VCaP (cell line): Measurements from ENCODE around the gene RBM47.

Source experiments
- H3K27ac ChIP-seq: fragments of 450-650 bp; 2 replicates; pipeline ENCODE4 v1.5.1; 2017
- CTCF ChIP-seq: fragments of 450-650 bp; conservative IDR thresholded peaks from 2 replicates; pipeline ENCODE4 v1.5.1; 2017; ENCODE audit warnings: mild to moderate bottlenecking, moderate library complexity

Gene RBM47

GRCh38 chr4:40514497-40514951 is 115.1 kb downstream of the RBM47 start:
- H3K27ac ChIP-seq, result peak overlapping the region; percentile 96
- no peak for TF ChIP-seq CTCF

DNA sequence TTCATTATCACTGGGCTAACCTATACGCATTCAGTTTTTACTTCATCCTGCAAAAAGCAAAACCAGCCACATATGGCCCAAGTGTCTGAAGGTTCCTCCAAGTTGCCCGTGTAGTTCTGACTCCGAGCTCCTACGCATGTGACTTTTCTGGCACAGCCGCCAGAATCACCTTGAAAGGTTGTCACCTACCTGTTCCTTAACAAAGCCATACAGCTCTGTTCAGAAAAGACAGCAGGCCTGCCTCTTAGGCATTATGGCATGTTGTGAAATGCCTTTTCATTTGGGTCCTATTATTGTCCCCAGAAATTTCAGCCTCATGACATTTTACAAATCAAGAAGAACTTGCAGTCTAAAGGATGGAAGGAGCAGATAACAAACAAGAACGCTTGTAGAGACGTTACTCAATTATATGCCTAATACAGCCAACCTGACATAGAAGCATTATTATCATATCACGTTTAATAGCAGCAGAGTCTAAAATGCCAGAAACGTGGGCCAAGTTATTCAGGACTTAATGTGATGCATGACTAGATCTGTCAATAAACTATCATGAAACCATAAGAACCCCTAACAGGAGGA is 118.5 kb downstream of the RBM47 start:
- peak overlapping the region; percentile 96 for H3K27ac ChIP-seq
- no peak for TF ChIP-seq CTCF

DNA sequence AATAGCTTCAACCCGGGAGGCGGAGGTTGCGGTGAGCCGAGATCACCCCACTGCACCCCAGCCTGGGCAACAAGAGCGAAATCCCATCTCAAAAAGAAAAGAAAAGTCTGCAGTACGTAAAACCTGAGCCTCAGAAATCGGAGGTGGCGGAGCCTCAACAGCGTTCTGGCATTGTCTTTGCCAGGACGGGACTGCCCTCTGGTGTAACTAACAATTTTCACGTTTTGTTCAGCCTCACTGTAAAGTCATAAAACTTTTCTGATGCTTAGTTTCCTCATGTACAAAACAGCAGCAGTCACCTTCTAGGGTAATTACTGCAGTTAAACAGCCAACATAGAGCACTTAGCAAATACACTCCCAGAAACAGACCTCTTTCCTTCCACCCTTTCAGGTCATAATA is 121.7 kb downstream of the RBM47 start:
- peak; percentile 54 for TF ChIP-seq CTCF
- H3K27ac ChIP-seq, result peak overlapping the region; percentile 96

- TF ChIP-seq CTCF, result no peak
- peak overlapping the region; percentile 96; the same call in 1 of the 2 replicates for H3K27ac ChIP-seq
These were observed 123.2 kb downstream of the RBM47 start for GRCh38 chr4:40506492-40506891.

DNA sequence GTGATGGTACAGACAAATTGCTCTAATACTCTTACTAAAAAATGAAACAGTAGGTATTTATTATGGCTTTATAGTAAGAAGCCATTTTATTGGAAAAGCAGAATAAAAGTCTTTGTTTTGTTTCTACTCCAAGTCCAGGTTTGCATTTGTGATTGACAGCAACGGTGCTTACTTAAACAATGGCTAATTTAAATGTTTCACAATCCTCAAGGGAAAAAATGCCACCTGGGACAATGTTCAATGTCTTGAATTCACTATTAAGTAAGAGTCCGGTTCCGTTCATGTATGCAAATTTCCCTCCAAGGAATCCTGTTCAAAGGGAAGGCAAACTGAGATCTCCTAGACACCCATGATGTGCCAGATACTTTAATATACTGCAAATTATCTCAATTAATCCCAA is 123.6 kb downstream of the RBM47 start:
- TF ChIP-seq CTCF, result no peak
- no peak overlapping the region; the same call in 1 of the 2 replicates for H3K27ac ChIP-seq

DNA sequence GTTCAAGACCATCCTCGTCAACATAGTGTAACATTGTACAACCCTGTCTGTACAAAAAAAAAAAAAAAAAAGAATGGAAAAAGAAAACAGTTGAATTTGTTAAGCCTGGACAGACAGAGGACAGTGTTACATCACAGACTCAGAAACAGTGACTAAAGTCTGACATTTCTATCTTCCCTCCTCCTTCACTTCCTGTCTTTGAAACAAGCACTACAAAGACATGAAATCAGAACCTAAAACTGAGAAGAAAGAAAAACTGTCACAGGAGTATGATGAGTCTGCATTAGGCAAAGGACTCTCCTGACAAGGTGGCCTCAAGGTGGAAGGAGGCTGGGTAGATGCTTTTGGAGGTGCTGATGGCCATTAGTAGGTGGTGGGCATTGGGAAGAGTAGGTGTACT is 126.7 kb downstream of the RBM47 start:
- TF ChIP-seq CTCF, result no peak
- no peak overlapping the region for H3K27ac ChIP-seq

DNA sequence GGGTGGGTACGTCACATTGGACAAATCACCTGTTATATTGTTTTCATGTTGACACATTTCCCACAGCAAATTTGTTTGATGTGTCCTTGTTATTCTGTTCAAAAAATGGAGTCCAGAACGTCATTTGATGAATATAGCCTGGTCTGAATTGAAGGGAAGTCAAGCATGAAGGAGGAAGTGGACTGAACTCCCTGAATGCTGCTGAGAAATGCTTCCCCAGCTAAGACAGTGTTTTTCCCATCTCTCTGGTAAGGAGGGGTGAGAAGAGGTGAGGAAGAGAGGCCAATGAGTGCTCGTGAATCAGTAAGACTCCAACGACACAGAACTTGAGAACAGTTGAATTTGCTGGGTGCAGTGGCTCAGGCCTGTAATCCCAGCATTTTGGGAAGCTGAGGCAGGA is 127.4 kb downstream of the RBM47 start:
- no peak for TF ChIP-seq CTCF
- no peak overlapping the region for H3K27ac ChIP-seq
